Epidermal melanocyte (primary cell): ENCODE measurements around the gene RFFL.
A peak's percentile ranks its signal among the peaks of the same experiment; 100 is the strongest.

ENCODE experiments used
- DNase-seq: peaks from one replicate; pipeline ENCODE4 v3.0.0; 2011; ENCODE audit warnings: low spot score; ENCODE audit not compliant: insufficient read length

The RFFL gene

GRCh38 chr17:35081638-35082037 lies 18.1 kb upstream of the RFFL start:
- DNase-seq = no peak

GRCh38 chr17:35080536-35080935 lies 17.0 kb upstream of the RFFL start:
- DNase-seq = no peak

GRCh38 chr17:35079547-35080423 lies 16.3 kb upstream of the RFFL start:
- no peak for DNase-seq

- DNase-seq = no peak
Measured at GRCh38 chr17:35076874-35077273, 13.4 kb upstream of the RFFL start.

- peak; percentile 52 for DNase-seq
Measured at GRCh38 chr17:35074711-35075707, 11.5 kb upstream of the RFFL start.

GRCh38 chr17:35073991-35074627 lies 10.6 kb upstream of the RFFL start:
- DNase-seq = no peak

GRCh38 chr17:35073183-35073790 lies 9.8 kb upstream of the RFFL start:
- DNase-seq = no peak

- no peak for DNase-seq
Measured at GRCh38 chr17:35069311-35069710, 5.8 kb upstream of the RFFL start.

GRCh38 chr17:35068249-35068648 lies 4.7 kb upstream of the RFFL start:
- DNase-seq = no peak

- no peak for DNase-seq
Measured at GRCh38 chr17:35065880-35066279, 2.4 kb upstream of the RFFL start.

GRCh38 chr17:35064516-35065215 lies 1.2 kb upstream of the RFFL start:
- DNase-seq = no peak

- DNase-seq = no peak
Measured at GRCh38 chr17:35062308-35062707, 1.2 kb downstream of the RFFL start.

- no peak for DNase-seq
Measured at GRCh38 chr17:35057332-35057915, 6.1 kb downstream of the RFFL start.

- no peak for DNase-seq
Measured at GRCh38 chr17:35056013-35056412, 7.5 kb downstream of the RFFL start.

GRCh38 chr17:35053204-35053603 lies 10.3 kb downstream of the RFFL start:
- no peak for DNase-seq

GRCh38 chr17:35052780-35053179 lies 10.7 kb downstream of the RFFL start:
- no peak for DNase-seq

- no peak for DNase-seq
Measured at GRCh38 chr17:35052241-35052610, 11.3 kb downstream of the RFFL start.

GRCh38 chr17:35051579-35052240 lies 11.8 kb downstream of the RFFL start:
- DNase-seq = no peak

- DNase-seq = no peak
Measured at GRCh38 chr17:35051183-35051578, 12.3 kb downstream of the RFFL start.

- DNase-seq = no peak
Measured at GRCh38 chr17:35050170-35050569, 13.3 kb downstream of the RFFL start.
